ENCODE data around the gene C5AR2. TPM values are rescaled to one million over a fixed set of nuclear protein-coding genes. Genes with fewer than 3 reads are reported as not detected.
"Not testable (repeated sequence)": the region's sequence is repeated elsewhere in the genome, so short reads cannot be mapped to it uniquely, and the experiment has no call there.

The C5AR2 gene
- total RNA-seq, 1 donor from 2014 or later, result 0.42 TPM

GRCh38 chr19:47353307-47353712, 21.3 kb downstream of the C5AR2 start:
- ATAC-seq (peak; percentile 33), DNase-seq (peak; percentile 76)
- intact Hi-C loops (cut with micrococcal nuclease), result no loop called here

- intact Hi-C loops (cut with micrococcal nuclease), result no loop called here
- DNase-seq (no peak), ATAC-seq (no peak)
These were observed 24.9 kb downstream of the C5AR2 start for GRCh38 chr19:47356900-47357299.

GRCh38 chr19:47357788-47358680, 26.1 kb downstream of the C5AR2 start:
- ATAC-seq (no peak), DNase-seq (no peak)
- intact Hi-C loops (cut with micrococcal nuclease), result no loop called here

GRCh38 chr19:47358936-47359335, 27.0 kb downstream of the C5AR2 start:
- ATAC-seq (no peak), DNase-seq (no peak)
- intact Hi-C loops (cut with micrococcal nuclease), result no loop called here

GRCh38 chr19:47362321-47362720, 30.3 kb downstream of the C5AR2 start:
- no peak for DNase-seq
- intact Hi-C loops (cut with micrococcal nuclease), result no loop called here
- ATAC-seq, result no peak

- no peak for ATAC-seq
- no peak for DNase-seq
- intact Hi-C loops (cut with micrococcal nuclease), result no loop called here
These were observed 32.0 kb downstream of the C5AR2 start for GRCh38 chr19:47363758-47364531.

- DNase-seq; ATAC-seq; intact Hi-C loops (cut with micrococcal nuclease): not testable (repeated sequence)
These were observed 33.5 kb downstream of the C5AR2 start for GRCh38 chr19:47365455-47365854.

- DNase-seq (no peak), ATAC-seq (peak; percentile 42)
- intact Hi-C loops (cut with micrococcal nuclease), result no loop called here
These were observed 38.2 kb downstream of the C5AR2 start for GRCh38 chr19:47370045-47370611.

- intact Hi-C loops (cut with micrococcal nuclease), result no loop called here
- ATAC-seq (no peak), DNase-seq (no peak)
These were observed 39.3 kb downstream of the C5AR2 start for GRCh38 chr19:47371261-47371660.

GRCh38 chr19:47372603-47373002, 40.6 kb downstream of the C5AR2 start:
- ATAC-seq (no peak), DNase-seq (no peak)
- intact Hi-C loops (cut with micrococcal nuclease), result no loop called here

- DNase-seq (no peak), ATAC-seq (no peak)
- intact Hi-C loops (cut with micrococcal nuclease), result no loop called here
These were observed 41.6 kb downstream of the C5AR2 start for GRCh38 chr19:47373246-47374240.

GRCh38 chr19:47374876-47375693, 43.1 kb downstream of the C5AR2 start:
- no peak for DNase-seq
- ATAC-seq, result no peak
- intact Hi-C loops (cut with micrococcal nuclease), result no loop called here

- no peak for ATAC-seq
- intact Hi-C loops (cut with micrococcal nuclease), result no loop called here
- DNase-seq, result no peak
These were observed 44.0 kb downstream of the C5AR2 start for GRCh38 chr19:47375694-47376588.

GRCh38 chr19:47376589-47377144, 44.7 kb downstream of the C5AR2 start:
- DNase-seq (no peak), ATAC-seq (no peak)
- intact Hi-C loops (cut with micrococcal nuclease), result no loop called here

- intact Hi-C loops (cut with micrococcal nuclease), result no loop called here
- peak; percentile 89 for DNase-seq
- peak; percentile 96 for ATAC-seq
These were observed 45.3 kb downstream of the C5AR2 start for GRCh38 chr19:47377208-47377701.

- intact Hi-C loops (cut with micrococcal nuclease), result no loop called here
- ATAC-seq, result peak; percentile 8
- peak; percentile 46 for DNase-seq
These were observed 45.8 kb downstream of the C5AR2 start for GRCh38 chr19:47377801-47378200.

- DNase-seq (no peak), ATAC-seq (no peak)
- intact Hi-C loops (cut with micrococcal nuclease), result no loop called here
These were observed 46.3 kb downstream of the C5AR2 start for GRCh38 chr19:47378246-47378645.
